Caco-2 (cell line): ENCODE results near the gene FAIM. TPM values are rescaled to one million over a fixed set of nuclear protein-coding genes. Genes with fewer than 3 reads are reported as not detected.
A peak's percentile ranks its signal among the peaks of the same experiment; 100 is the strongest.
"Not testable (repeated sequence)": the region's sequence is repeated elsewhere in the genome, so short reads cannot be mapped to it uniquely, and the experiment has no call there.

Experiments used
- BruUV-seq: library from RNA; stranded (reverse); fragments of 400-500 nt; replicated peaks from 2 replicates; lab custom pipeline; 2021; lab: Mats Ljungman, UMichigan
- CTCF ChIA-PET: fragments of 300-600 bp; sonication (Branson Sonifier 250); formaldehyde crosslinking; loops from one replicate; lab custom pipeline; 2022; ENCODE audit warnings: antibody characterized with exemption; lab: Charles Lee
- POLR2A ChIA-PET: fragments of 300-600 bp; sonication (Branson Sonifier 250); formaldehyde crosslinking; loops from one replicate; lab custom pipeline; 2022; ENCODE audit warnings: antibody characterized with exemption; lab: Charles Lee
- DNase-seq, 2 experiments: peaks; one replicate each; pipeline versions ENCODE4 v3.0.0 to v3.0.0-alpha.2; 2020 to 2022
- H3K27me3 ChIP-seq: replicated peaks from 2 replicates; pipeline ENCODE4 v1.6.0; 2011; ENCODE audit warnings: low read length; ENCODE audit not compliant: control insufficient read depth, insufficient read depth
- H3K36me3 ChIP-seq: 2 replicates; pipeline ENCODE4 v1.5.1; 2011; ENCODE audit warnings: low read length; ENCODE audit not compliant: control insufficient read depth, insufficient read depth
- H3K4me1 ChIP-seq: fragments of 250-450 bp; sonication (Bioruptor Pico); 2 replicates; pipeline ENCODE4 v1.5.1; 2020; ENCODE audit warnings: mild to moderate bottlenecking
- H3K4me3 ChIP-seq: 2 replicates; pipeline ENCODE4 v1.5.1; 2011; ENCODE audit warnings: low read depth, mild to moderate bottlenecking, control low read depth, low read length
- H3K9me3 ChIP-seq: fragments of 250-450 bp; sonication (Bioruptor Pico); 2 replicates; pipeline ENCODE4 v1.5.1; 2020; ENCODE audit warnings: mild to moderate bottlenecking, moderate library complexity
- H3K27ac Mint-ChIP-seq: one replicate; pipeline ENCODE4 v1.8.0; 2022; ENCODE audit warnings: mixed read lengths; ENCODE audit not compliant: unreplicated experiment
- H3K27me3 Mint-ChIP-seq: one replicate; pipeline ENCODE4 v1.8.0; 2022; ENCODE audit warnings: mixed read lengths; ENCODE audit not compliant: insufficient read depth, unreplicated experiment
- H3K36me3 Mint-ChIP-seq: one replicate; pipeline ENCODE4 v1.8.0; 2022; ENCODE audit warnings: mild to moderate bottlenecking, mixed read lengths; ENCODE audit not compliant: insufficient read depth, unreplicated experiment
- H3K4me1 Mint-ChIP-seq: one replicate; pipeline ENCODE4 v1.8.0; 2022; ENCODE audit warnings: low read depth, mixed read lengths; ENCODE audit not compliant: unreplicated experiment
- H3K4me3 Mint-ChIP-seq: one replicate; pipeline ENCODE4 v1.8.0; 2022; ENCODE audit warnings: mild to moderate bottlenecking, moderate library complexity, mixed read lengths; ENCODE audit not compliant: unreplicated experiment
- H3K9me3 Mint-ChIP-seq: one replicate; pipeline ENCODE4 v1.8.0; 2022; ENCODE audit warnings: mixed read lengths; ENCODE audit not compliant: unreplicated experiment
- CTCF ChIP-seq, 2 experiments: fragments of 200-600 bp in 1 of 2; IDR thresholded peaks; 1 replicate in 1 of 2; 2 replicates in 1 of 2; pipeline versions ENCODE4 v1.5.1 to v1.8.0; 2011 to 2022; ENCODE audit warnings: antibody characterized with exemption in 1 of 2, control low read depth in 1 of 2, inconsistent platforms in 1 of 2, low read depth in 1 of 2, low read length in 1 of 2, mild to moderate bottlenecking in 1 of 2, moderate library complexity in 1 of 2; ENCODE audit not compliant: insufficient read depth in 1 of 2, severe bottlenecking in 1 of 2, unreplicated experiment in 1 of 2
- intact Hi-C: fragments of 100-400 bp; cut with micrococcal nuclease; formaldehyde crosslinking; loops from one replicate; pipeline ENCODE4 v1.10.0; 2022; ENCODE audit not compliant: unreplicated experiment
- total RNA-seq: library from RNA; stranded (reverse); gene quantifications from 2 replicates; pipeline ENCODE4 v1.2.3, GENCODE V29; 2022

FAIM gene
- total RNA-seq, 1 experiment from 2014 or later: 22.5 TPM

- Histone ChIP-seq H3K4me1 (peaks cover 6% of the 10 kb centered on the region; the same call in 1 of the 2 replicates), H3K27me3 (no peaks in the 10 kb centered on the region), H3K4me3 (no peak overlapping the region), H3K36me3 (no peaks in the 10 kb centered on the region; the same call in 1 of the 2 replicates), H3K9me3 (no peaks in the 10 kb centered on the region)
- H3K27ac Mint-ChIP-seq: peak overlapping the region; percentile 95
- no peaks in the 10 kb centered on the region for H3K9me3 Mint-ChIP-seq
- H3K36me3 Mint-ChIP-seq: no peaks in the 10 kb centered on the region
- H3K27me3 Mint-ChIP-seq: no peaks in the 10 kb centered on the region
- intact Hi-C loops: loop anchor here (1.0 to 10.0 kb wide), 7 partner anchors 13 to 410 kb away; partner anchors contain the start of genes ARMC8, FAIM and PIK3CB
- POLR2A ChIA-PET: interaction anchor here (0.5 to 2.5 kb wide), 3 partner anchors 161 to 409 kb away, joined by 3 to 14 read pairs (median 3); partner anchors contain the start of gene ESYT3
- CTCF ChIA-PET: interaction anchor here (0.6 to 3.0 kb wide), 8 partner anchors 28 to 341 kb away, joined by 3 to 71 read pairs (median 6); no protein-coding TSS in a partner anchor
- peak overlapping the region; percentile 98 for H3K4me3 Mint-ChIP-seq
- TF ChIP-seq CTCF (IDR thresholded peaks at IDR 0.05; ENCODE audit: insufficient read depth in 1 of 2, low read depth in 1 of 2, low read length in 1 of 2, severe bottlenecking in 1 of 2, unreplicated experiment in 1 of 2): no peak
- H3K4me1 Mint-ChIP-seq: no peaks in the 10 kb centered on the region
- no TSS peak for BruUV-seq
- DNase-seq: no peak
Measured at GRCh38 chr3:138594935-138595610, 13.5 kb upstream of the FAIM start.

- CTCF ChIA-PET, H3K27me3 Mint-ChIP-seq, H3K36me3 ChIP-seq, H3K27me3 ChIP-seq, POLR2A ChIA-PET, DNase-seq, H3K4me1 Mint-ChIP-seq, BruUV-seq, H3K9me3 Mint-ChIP-seq, H3K27ac Mint-ChIP-seq, H3K4me1 ChIP-seq, H3K9me3 ChIP-seq, H3K4me3 ChIP-seq, H3K4me3 Mint-ChIP-seq, H3K36me3 Mint-ChIP-seq: not testable (repeated sequence)
- intact Hi-C loops: loop anchor here (10.0 kb wide), 1 partner anchor 413 kb away; the partner anchor contains the start of gene ARMC8
Measured at GRCh38 chr3:138597186-138597976, 11.2 kb upstream of the FAIM start.

GRCh38 chr3:138598534-138598933 is 10.0 kb upstream of the FAIM start:
- POLR2A ChIA-PET: no interaction called here
- CTCF ChIA-PET: interaction anchor here (1.0 kb wide), 1 partner anchor 317 kb away, joined by 6 read pairs; no protein-coding TSS in a partner anchor
- TF ChIP-seq CTCF (IDR thresholded peaks at IDR 0.05; ENCODE audit: insufficient read depth in 1 of 2, low read depth in 1 of 2, low read length in 1 of 2, severe bottlenecking in 1 of 2, unreplicated experiment in 1 of 2): no peak
- Mint-ChIP-seq H3K9me3 (no peaks in the 10 kb centered on the region), H3K27me3 (no peaks in the 10 kb centered on the region), H3K4me1 (no peaks in the 10 kb centered on the region), H3K4me3 (no peak overlapping the region), H3K36me3 (no peaks in the 10 kb centered on the region), H3K27ac (no peak overlapping the region)
- intact Hi-C loops: loop anchor here (10.0 kb wide), 1 partner anchor 414 kb away; the partner anchor contains the start of gene ARMC8
- no peak overlapping the region for H3K4me3 ChIP-seq
- no peaks in the 10 kb centered on the region for H3K36me3 ChIP-seq
- no peak for DNase-seq
- H3K27me3 ChIP-seq: no peaks in the 10 kb centered on the region
- BruUV-seq: no TSS peak
- H3K4me1 ChIP-seq: no peaks in the 10 kb centered on the region
- H3K9me3 ChIP-seq: peaks cover 4% of the 10 kb centered on the region
